ENCODE results near the gene KCNT1. TPM values are rescaled to one million over a fixed set of nuclear protein-coding genes. Genes with fewer than 3 reads are reported as not detected.

Gene KCNT1
- total RNA-seq, 1 experiment from 2014 or later: 0.68 TPM

DNA sequence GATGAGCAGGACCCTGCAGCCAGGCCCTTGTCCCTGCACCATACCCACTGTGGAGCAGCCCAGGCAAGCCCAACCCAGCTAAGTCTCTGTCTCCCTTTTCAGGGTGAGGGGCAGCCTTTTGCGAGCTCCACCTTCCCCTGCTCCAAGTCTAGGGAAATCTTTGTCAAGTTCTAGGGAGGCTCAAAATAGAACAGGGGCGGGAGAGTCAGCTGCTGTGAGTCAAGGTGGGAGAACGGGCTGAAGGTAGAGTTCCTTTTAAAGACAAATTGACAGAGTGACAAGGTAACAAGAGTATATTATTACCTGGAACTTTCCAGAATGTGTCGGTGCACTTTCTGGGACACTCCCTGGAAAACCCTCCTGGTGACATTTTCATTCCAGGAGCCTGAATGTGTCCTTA lies 64.7 kb downstream of the KCNT1 start:
- Histone ChIP-seq H3K9ac (ENCODE audit: extremely low read depth, insufficient read length, low read length) (no peak overlapping the region), H4K20me1 (ENCODE audit: control insufficient read depth, insufficient read depth, insufficient read length) (no peaks in the 10 kb centered on the region), H2BK12ac (ENCODE audit: insufficient read length, low read depth, low read length) (no peak overlapping the region), H2AFZ (ENCODE audit: low read length) (no peak overlapping the region), H3K18ac (ENCODE audit: insufficient read length, low read depth, low read length) (no peak overlapping the region), H2BK120ac (ENCODE audit: low read depth, low read length, poor library complexity, severe bottlenecking) (no peak overlapping the region), H3K23me2 (ENCODE audit: insufficient read length, low read depth, low read length, poor library complexity, severe bottlenecking) (no peaks in the 10 kb centered on the region), H3T11ph (ENCODE audit: low read length) (no peak overlapping the region), H4K5ac (ENCODE audit: insufficient read length, low read depth, low read length) (no peak overlapping the region), H2AK5ac (ENCODE audit: insufficient read length, low read length) (no peak overlapping the region), H3K79me2 (ENCODE audit: insufficient read depth, low read length) (no peaks in the 10 kb centered on the region), H3K27ac (ENCODE audit: insufficient read length, low read depth, low read length) (no peak overlapping the region), H3K23ac (ENCODE audit: insufficient read length, low read depth, low read length) (no peak overlapping the region), H3K4me1 (ENCODE audit: insufficient read depth, low read length) (no peaks in the 10 kb centered on the region), H2BK15ac (ENCODE audit: low read depth, low read length) (no peak overlapping the region), H3K27me3 (ENCODE audit: insufficient read depth, low read length) (no peaks in the 10 kb centered on the region), H3K14ac (ENCODE audit: insufficient read depth, low read length) (no peak overlapping the region), H3K4me2 (ENCODE audit: insufficient read depth, insufficient read length, low read length) (no peak overlapping the region), H3K4ac (ENCODE audit: low read depth, low read length) (no peak overlapping the region), H4K91ac (ENCODE audit: insufficient read length, low read depth, low read length) (no peak overlapping the region), H3K9me3 (ENCODE audit: control insufficient read depth, low read depth, low read length) (peaks cover 4% of the 10 kb centered on the region), H4K8ac (replicated peaks; ENCODE audit: insufficient read length, low read depth, low read length) (no peak overlapping the region), H3K56ac (ENCODE audit: insufficient read length, low read depth, low read length) (no peak overlapping the region), H2BK20ac (ENCODE audit: low read depth, low read length, poor library complexity, severe bottlenecking) (no peak overlapping the region), H3K79me1 (ENCODE audit: insufficient read depth, low read depth, low read length, poor library complexity, severe bottlenecking) (no peaks in the 10 kb centered on the region), H2BK5ac (ENCODE audit: insufficient read length, low read length) (no peak overlapping the region)
- Mint-ChIP-seq H3K9me3 (peaks cover 12 to 22% of the 10 kb centered on the region in 2 experiments), H3K4me1 (no peaks in the 10 kb centered on the region), H3K36me3 (ENCODE audit: insufficient read depth in 1 of 3, low read depth in 3 of 3) (peaks cover 0 to 10% (median 4%) of the 10 kb centered on the region in 3 experiments; a peak in 4 of 7 replicates), H3K27ac (no peak overlapping the region), H3K4me3 (no peak overlapping the region), H3K27me3 (ENCODE audit: low read depth) (no peaks in the 10 kb centered on the region)
- TF ChIP-seq, protein P1, sequence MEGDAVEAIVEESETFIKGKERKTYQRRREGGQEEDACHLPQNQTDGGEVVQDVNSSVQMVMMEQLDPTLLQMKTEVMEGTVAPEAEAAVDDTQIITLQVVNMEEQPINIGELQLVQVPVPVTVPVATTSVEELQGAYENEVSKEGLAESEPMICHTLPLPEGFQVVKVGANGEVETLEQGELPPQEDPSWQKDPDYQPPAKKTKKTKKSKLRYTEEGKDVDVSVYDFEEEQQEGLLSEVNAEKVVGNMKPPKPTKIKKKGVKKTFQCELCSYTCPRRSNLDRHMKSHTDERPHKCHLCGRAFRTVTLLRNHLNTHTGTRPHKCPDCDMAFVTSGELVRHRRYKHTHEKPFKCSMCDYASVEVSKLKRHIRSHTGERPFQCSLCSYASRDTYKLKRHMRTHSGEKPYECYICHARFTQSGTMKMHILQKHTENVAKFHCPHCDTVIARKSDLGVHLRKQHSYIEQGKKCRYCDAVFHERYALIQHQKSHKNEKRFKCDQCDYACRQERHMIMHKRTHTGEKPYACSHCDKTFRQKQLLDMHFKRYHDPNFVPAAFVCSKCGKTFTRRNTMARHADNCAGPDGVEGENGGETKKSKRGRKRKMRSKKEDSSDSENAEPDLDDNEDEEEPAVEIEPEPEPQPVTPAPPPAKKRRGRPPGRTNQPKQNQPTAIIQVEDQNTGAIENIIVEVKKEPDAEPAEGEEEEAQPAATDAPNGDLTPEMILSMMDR (conservative IDR thresholded peaks at IDR 0.05): no peak
- no peak for DNase-seq
- WGBS (ENCODE audit: extremely low coverage, insufficient read length, low lambda C conversion rate): no CpG with 5 or more reads among the region's 4 CpGs
